GM23338 (cell line): ENCODE data around the gene PBOV1. TPM values are rescaled to one million over a fixed set of nuclear protein-coding genes. Genes with fewer than 3 reads are reported as not detected.

Experiments
- ATAC-seq: fragments of 200-7000 bp; cut with Tn5 transposase; 3 replicates; pipeline ENCODE4 v1.9.1; 2020
- DNase-seq: peaks from one replicate; pipeline ENCODE4 v3.0.0-alpha.2; 2015; ENCODE audit warnings: low spot score
- H2AFZ ChIP-seq: fragments of 200-600 bp; sonication (generic); 2 replicates; pipeline ENCODE4 v1.8.0; 2016; ENCODE audit warnings: antibody characterized with exemption, mild to moderate bottlenecking, moderate library complexity
- H3F3A ChIP-seq: fragments of 200-600 bp; sonication (generic); replicated peaks from 2 replicates; pipeline ENCODE4 v1.8.0; 2017; ENCODE audit warnings: antibody characterized with exemption, mixed run types, low read depth
- H3K27ac ChIP-seq: fragments of 200-600 bp; sonication (generic); 2 replicates; pipeline ENCODE4 v1.6.1; 2016; ENCODE audit warnings: low read depth
- H3K27me3 ChIP-seq: fragments of 200-600 bp; sonication (generic); 2 replicates; pipeline ENCODE4 v1.8.0; 2016; ENCODE audit warnings: mild to moderate bottlenecking, mixed run types, moderate library complexity; ENCODE audit not compliant: insufficient read depth
- H3K36me3 ChIP-seq: fragments of 200-600 bp; sonication (generic); 2 replicates; pipeline ENCODE4 v1.8.0; 2016; ENCODE audit warnings: mild to moderate bottlenecking; ENCODE audit not compliant: insufficient read depth
- H3K4me1 ChIP-seq: fragments of 200-600 bp; sonication (generic); 2 replicates; pipeline ENCODE4 v1.8.0; 2016; ENCODE audit warnings: mild to moderate bottlenecking, moderate library complexity; ENCODE audit not compliant: insufficient read depth
- H3K4me2 ChIP-seq: fragments of 200-600 bp; sonication (generic); 2 replicates; pipeline ENCODE4 v1.7.1; 2017; ENCODE audit warnings: mixed run types
- H3K4me3 ChIP-seq: fragments of 200-600 bp; sonication (generic); 2 replicates; pipeline ENCODE4 v1.6.1; 2016; ENCODE audit warnings: mixed run types
- H3K79me2 ChIP-seq: fragments of 200-600 bp; sonication (generic); replicated peaks from 2 replicates; pipeline ENCODE4 v1.8.0; 2017; ENCODE audit warnings: mild to moderate bottlenecking; ENCODE audit not compliant: insufficient read depth
- H3K9me2 ChIP-seq: fragments of 200-600 bp; sonication (generic); 2 replicates; pipeline ENCODE4 v1.8.0; 2017; ENCODE audit not compliant: insufficient read depth
- H4K20me1 ChIP-seq: fragments of 200-600 bp; sonication (generic); replicated peaks from 2 replicates; pipeline ENCODE4 v1.8.0; 2017; ENCODE audit warnings: mild to moderate bottlenecking; ENCODE audit not compliant: insufficient read depth
- H3K27ac Mint-ChIP-seq: 2 replicates; pipeline ENCODE4 v1.8.0; 2020; ENCODE audit warnings: inconsistent platforms, mild to moderate bottlenecking, moderate library complexity, mixed read lengths
- H3K27me3 Mint-ChIP-seq: 3 replicates; pipeline ENCODE4 v1.8.0; 2022; ENCODE audit warnings: low read depth, mild to moderate bottlenecking, moderate library complexity, mixed read lengths, inconsistent platforms; ENCODE audit not compliant: insufficient read depth, poor library complexity
- H3K36me3 Mint-ChIP-seq: 3 replicates; pipeline ENCODE4 v1.8.0; 2021; ENCODE audit warnings: low read depth, mild to moderate bottlenecking, inconsistent platforms, moderate library complexity, mixed read lengths
- H3K4me1 Mint-ChIP-seq: 3 replicates; pipeline ENCODE4 v1.8.0; 2020; ENCODE audit warnings: mild to moderate bottlenecking, inconsistent platforms, mixed read lengths
- H3K4me3 Mint-ChIP-seq: 3 replicates; pipeline ENCODE4 v1.8.0; 2021; ENCODE audit warnings: moderate library complexity, mild to moderate bottlenecking, inconsistent platforms, mixed read lengths
- H3K9me3 Mint-ChIP-seq: 3 replicates; pipeline ENCODE4 v1.8.0; 2020; ENCODE audit warnings: moderate library complexity, mild to moderate bottlenecking, inconsistent platforms, mixed read lengths
- CREB1 ChIP-seq: fragments of 250-450 bp; sonication (Bioruptor Pico); IDR thresholded peaks from 2 replicates; pipeline ENCODE4 v1.5.0; 2020; ENCODE audit warnings: low read depth, mild to moderate bottlenecking, moderate library complexity
- EZH2 ChIP-seq: fragments of 200-600 bp; sonication (generic); IDR thresholded peaks from one replicate; pipeline ENCODE4 v1.8.0; 2017; ENCODE audit warnings: antibody characterized with exemption, mild to moderate bottlenecking, low read depth; ENCODE audit not compliant: unreplicated experiment
- EZH2phosphoT487 ChIP-seq: fragments of 200-600 bp; sonication (generic); IDR thresholded peaks from one replicate; pipeline ENCODE4 v1.8.1; 2018; ENCODE audit warnings: antibody characterized with exemption; ENCODE audit not compliant: unreplicated experiment
- JUNB ChIP-seq: IDR thresholded peaks from one replicate; pipeline ENCODE4 v1.6.1; 2016; ENCODE audit warnings: antibody characterized with exemption; ENCODE audit not compliant: unreplicated experiment
- NANOG ChIP-seq: IDR thresholded peaks from 2 replicates; pipeline ENCODE4 v1.6.1; 2016; ENCODE audit warnings: antibody characterized with exemption, borderline replicate concordance
- POLR2AphosphoS5 ChIP-seq: IDR thresholded peaks from 2 replicates; pipeline ENCODE4 v1.6.1; 2016; ENCODE audit warnings: antibody characterized with exemption, low read depth
- STAT1 ChIP-seq: IDR thresholded peaks from one replicate; pipeline ENCODE4 v1.6.1; 2016; ENCODE audit warnings: antibody characterized with exemption; ENCODE audit not compliant: unreplicated experiment
- ZNF114 ChIP-seq: fragments of 250-450 bp; sonication (Bioruptor Pico); IDR thresholded peaks from 2 replicates; pipeline ENCODE4 v1.5.0; 2020; ENCODE audit warnings: mild to moderate bottlenecking, moderate library complexity
- ZNF331 ChIP-seq: fragments of 250-450 bp; sonication (Bioruptor Pico); IDR thresholded peaks from 2 replicates; pipeline ENCODE4 v1.5.0; 2020; ENCODE audit warnings: low read depth, mild to moderate bottlenecking, moderate library complexity
- polyA plus RNA-seq: library from polyadenylated mRNA; unstranded; fragments of >200 nt; fragmentation: Nextera tagmentation; extraction: Ambion mirVana; gene quantifications from 2 replicates; pipeline ENCODE4 v1.2.1, GENCODE V29; 2016
- total RNA-seq: library from RNA; depleted of rRNA; stranded (reverse); fragments of >200 nt; shearing (Covaris generic); gene quantifications from 2 replicates; pipeline ENCODE4 v1.2.3, GENCODE V29; 2014
- TF ChIP-seq, protein P1 (sequence below), 2 experiments: fragments of 200-600 bp in 1 of 2; sonication (generic) in 1 of 2; conservative IDR thresholded peaks; 2 replicates each; pipeline versions ENCODE4 v1.5.1 to v1.6.1; 2016 to 2017; ENCODE audit warnings: antibody characterized with exemption in 2 of 2, low read depth in 2 of 2, mild to moderate bottlenecking in 2 of 2, moderate library complexity in 1 of 2
- TF ChIP-seq, protein P2 (sequence below): IDR thresholded peaks from one replicate; pipeline ENCODE4 v1.6.1; 2018; ENCODE audit warnings: antibody characterized with exemption; ENCODE audit not compliant: unreplicated experiment
- TF ChIP-seq, protein P3 (sequence below): IDR thresholded peaks from 2 replicates; pipeline ENCODE4 v1.6.1; 2016; ENCODE audit warnings: antibody characterized with exemption
- TF ChIP-seq, protein P4 (sequence below): fragments of 250-450 bp; sonication (Bioruptor Pico); IDR thresholded peaks from 2 replicates; pipeline ENCODE4 v1.5.0; 2020; ENCODE audit warnings: mild to moderate bottlenecking, moderate library complexity

Gene PBOV1
- total and polyA plus RNA-seq, 2 experiments from 2014 or later = not detected

DNA sequence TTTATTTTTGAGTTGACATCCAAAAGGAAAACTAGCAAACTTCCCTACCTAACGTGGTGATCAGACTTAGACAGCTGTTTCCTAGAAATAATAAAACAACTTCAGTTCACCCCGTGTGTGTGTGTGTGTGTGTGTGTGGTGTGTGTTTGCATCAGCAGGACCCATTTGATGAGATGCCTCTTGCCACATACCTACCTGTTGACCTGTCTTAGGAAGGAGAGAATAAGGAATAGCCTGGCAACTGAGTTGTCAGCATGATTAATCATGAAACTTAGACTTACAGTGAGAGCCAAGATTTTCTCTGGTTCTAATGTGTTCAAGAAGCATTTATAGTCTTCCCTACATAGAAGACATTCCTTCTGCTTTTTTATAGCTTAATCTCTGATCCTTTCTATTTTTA is 16.1 kb upstream of the PBOV1 start:
- Histone ChIP-seq H3K79me2 (no peaks in the 10 kb centered on the region), H3F3A (no peaks in the 10 kb centered on the region), H3K4me1 (no peaks in the 10 kb centered on the region), H3K9me2 (no peaks in the 10 kb centered on the region), H3K4me2 (no peak overlapping the region), H3K27ac (no peak overlapping the region), H3K27me3 (no peaks in the 10 kb centered on the region), H4K20me1 (no peaks in the 10 kb centered on the region), H2AFZ (no peak overlapping the region), H3K4me3 (no peak overlapping the region), H3K36me3 (no peaks in the 10 kb centered on the region)
- no peak for ATAC-seq
- H3K9me3 Mint-ChIP-seq = no peaks in the 10 kb centered on the region
- H3K4me3 Mint-ChIP-seq = no peak overlapping the region
- TF ChIP-seq, protein P1, sequence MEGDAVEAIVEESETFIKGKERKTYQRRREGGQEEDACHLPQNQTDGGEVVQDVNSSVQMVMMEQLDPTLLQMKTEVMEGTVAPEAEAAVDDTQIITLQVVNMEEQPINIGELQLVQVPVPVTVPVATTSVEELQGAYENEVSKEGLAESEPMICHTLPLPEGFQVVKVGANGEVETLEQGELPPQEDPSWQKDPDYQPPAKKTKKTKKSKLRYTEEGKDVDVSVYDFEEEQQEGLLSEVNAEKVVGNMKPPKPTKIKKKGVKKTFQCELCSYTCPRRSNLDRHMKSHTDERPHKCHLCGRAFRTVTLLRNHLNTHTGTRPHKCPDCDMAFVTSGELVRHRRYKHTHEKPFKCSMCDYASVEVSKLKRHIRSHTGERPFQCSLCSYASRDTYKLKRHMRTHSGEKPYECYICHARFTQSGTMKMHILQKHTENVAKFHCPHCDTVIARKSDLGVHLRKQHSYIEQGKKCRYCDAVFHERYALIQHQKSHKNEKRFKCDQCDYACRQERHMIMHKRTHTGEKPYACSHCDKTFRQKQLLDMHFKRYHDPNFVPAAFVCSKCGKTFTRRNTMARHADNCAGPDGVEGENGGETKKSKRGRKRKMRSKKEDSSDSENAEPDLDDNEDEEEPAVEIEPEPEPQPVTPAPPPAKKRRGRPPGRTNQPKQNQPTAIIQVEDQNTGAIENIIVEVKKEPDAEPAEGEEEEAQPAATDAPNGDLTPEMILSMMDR (conservative IDR thresholded peaks at IDR 0.05; ENCODE audit: low read depth in 2 of 2) = no peak
- TF ChIP-seq NANOG (no peak), STAT1 (no peak), ZNF114 (no peak), POLR2AphosphoS5 (no peak), EZH2phosphoT487 (no peak), JUNB (no peak), CREB1 (CRISPR knock-in tag) (no peak), EZH2 (no peak), ZNF331 (CRISPR knock-in tag) (no peak)
- TF ChIP-seq, protein P2, sequence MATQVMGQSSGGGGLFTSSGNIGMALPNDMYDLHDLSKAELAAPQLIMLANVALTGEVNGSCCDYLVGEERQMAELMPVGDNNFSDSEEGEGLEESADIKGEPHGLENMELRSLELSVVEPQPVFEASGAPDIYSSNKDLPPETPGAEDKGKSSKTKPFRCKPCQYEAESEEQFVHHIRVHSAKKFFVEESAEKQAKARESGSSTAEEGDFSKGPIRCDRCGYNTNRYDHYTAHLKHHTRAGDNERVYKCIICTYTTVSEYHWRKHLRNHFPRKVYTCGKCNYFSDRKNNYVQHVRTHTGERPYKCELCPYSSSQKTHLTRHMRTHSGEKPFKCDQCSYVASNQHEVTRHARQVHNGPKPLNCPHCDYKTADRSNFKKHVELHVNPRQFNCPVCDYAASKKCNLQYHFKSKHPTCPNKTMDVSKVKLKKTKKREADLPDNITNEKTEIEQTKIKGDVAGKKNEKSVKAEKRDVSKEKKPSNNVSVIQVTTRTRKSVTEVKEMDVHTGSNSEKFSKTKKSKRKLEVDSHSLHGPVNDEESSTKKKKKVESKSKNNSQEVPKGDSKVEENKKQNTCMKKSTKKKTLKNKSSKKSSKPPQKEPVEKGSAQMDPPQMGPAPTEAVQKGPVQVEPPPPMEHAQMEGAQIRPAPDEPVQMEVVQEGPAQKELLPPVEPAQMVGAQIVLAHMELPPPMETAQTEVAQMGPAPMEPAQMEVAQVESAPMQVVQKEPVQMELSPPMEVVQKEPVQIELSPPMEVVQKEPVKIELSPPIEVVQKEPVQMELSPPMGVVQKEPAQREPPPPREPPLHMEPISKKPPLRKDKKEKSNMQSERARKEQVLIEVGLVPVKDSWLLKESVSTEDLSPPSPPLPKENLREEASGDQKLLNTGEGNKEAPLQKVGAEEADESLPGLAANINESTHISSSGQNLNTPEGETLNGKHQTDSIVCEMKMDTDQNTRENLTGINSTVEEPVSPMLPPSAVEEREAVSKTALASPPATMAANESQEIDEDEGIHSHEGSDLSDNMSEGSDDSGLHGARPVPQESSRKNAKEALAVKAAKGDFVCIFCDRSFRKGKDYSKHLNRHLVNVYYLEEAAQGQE = no peak
- TF ChIP-seq, protein P3, sequence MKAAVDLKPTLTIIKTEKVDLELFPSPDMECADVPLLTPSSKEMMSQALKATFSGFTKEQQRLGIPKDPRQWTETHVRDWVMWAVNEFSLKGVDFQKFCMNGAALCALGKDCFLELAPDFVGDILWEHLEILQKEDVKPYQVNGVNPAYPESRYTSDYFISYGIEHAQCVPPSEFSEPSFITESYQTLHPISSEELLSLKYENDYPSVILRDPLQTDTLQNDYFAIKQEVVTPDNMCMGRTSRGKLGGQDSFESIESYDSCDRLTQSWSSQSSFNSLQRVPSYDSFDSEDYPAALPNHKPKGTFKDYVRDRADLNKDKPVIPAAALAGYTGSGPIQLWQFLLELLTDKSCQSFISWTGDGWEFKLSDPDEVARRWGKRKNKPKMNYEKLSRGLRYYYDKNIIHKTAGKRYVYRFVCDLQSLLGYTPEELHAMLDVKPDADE = no peak
- TF ChIP-seq, protein P4, sequence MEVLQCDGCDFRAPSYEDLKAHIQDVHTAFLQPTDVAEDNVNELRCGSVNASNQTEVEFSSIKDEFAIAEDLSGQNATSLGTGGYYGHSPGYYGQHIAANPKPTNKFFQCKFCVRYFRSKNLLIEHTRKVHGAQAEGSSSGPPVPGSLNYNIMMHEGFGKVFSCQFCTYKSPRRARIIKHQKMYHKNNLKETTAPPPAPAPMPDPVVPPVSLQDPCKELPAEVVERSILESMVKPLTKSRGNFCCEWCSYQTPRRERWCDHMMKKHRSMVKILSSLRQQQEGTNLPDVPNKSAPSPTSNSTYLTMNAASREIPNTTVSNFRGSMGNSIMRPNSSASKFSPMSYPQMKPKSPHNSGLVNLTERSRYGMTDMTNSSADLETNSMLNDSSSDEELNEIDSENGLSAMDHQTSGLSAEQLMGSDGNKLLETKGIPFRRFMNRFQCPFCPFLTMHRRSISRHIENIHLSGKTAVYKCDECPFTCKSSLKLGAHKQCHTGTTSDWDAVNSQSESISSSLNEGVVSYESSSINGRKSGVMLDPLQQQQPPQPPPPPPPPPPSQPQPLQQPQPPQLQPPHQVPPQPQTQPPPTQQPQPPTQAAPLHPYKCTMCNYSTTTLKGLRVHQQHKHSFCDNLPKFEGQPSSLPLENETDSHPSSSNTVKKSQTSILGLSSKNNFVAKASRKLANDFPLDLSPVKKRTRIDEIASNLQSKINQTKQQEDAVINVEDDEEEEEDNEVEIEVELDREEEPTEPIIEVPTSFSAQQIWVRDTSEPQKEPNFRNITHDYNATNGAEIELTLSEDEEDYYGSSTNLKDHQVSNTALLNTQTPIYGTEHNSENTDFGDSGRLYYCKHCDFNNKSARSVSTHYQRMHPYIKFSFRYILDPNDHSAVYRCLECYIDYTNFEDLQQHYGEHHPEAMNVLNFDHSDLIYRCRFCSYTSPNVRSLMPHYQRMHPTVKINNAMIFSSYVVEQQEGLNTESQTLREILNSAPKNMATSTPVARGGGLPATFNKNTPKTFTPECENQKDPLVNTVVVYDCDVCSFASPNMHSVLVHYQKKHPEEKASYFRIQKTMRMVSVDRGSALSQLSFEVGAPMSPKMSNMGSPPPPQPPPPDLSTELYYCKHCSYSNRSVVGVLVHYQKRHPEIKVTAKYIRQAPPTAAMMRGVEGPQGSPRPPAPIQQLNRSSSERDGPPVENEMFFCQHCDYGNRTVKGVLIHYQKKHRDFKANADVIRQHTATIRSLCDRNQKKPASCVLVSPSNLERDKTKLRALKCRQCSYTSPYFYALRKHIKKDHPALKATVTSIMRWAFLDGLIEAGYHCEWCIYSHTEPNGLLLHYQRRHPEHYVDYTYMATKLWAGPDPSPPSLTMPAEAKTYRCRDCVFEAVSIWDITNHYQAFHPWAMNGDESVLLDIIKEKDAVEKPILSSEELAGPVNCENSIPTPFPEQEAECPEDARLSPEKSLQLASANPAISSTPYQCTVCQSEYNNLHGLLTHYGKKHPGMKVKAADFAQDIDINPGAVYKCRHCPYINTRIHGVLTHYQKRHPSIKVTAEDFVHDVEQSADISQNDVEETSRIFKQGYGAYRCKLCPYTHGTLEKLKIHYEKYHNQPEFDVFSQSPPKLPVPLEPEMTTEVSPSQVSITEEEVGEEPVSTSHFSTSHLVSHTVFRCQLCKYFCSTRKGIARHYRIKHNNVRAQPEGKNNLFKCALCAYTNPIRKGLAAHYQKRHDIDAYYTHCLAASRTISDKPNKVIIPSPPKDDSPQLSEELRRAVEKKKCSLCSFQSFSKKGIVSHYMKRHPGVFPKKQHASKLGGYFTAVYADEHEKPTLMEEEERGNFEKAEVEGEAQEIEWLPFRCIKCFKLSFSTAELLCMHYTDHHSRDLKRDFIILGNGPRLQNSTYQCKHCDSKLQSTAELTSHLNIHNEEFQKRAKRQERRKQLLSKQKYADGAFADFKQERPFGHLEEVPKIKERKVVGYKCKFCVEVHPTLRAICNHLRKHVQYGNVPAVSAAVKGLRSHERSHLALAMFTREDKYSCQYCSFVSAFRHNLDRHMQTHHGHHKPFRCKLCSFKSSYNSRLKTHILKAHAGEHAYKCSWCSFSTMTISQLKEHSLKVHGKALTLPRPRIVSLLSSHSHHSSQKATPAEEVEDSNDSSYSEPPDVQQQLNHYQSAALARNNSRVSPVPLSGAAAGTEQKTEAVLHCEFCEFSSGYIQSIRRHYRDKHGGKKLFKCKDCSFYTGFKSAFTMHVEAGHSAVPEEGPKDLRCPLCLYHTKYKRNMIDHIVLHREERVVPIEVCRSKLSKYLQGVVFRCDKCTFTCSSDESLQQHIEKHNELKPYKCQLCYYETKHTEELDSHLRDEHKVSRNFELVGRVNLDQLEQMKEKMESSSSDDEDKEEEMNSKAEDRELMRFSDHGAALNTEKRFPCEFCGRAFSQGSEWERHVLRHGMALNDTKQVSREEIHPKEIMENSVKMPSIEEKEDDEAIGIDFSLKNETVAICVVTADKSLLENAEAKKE = no peak
- no peak for DNase-seq
- H3K4me1 Mint-ChIP-seq = peaks cover 19% of the 10 kb centered on the region
- H3K36me3 Mint-ChIP-seq = no peaks in the 10 kb centered on the region
- H3K27ac Mint-ChIP-seq = no peak overlapping the region
- no peaks in the 10 kb centered on the region for H3K27me3 Mint-ChIP-seq
